T-helper 2 cell treated with Interferon-gamma antibody and Interleukin-4, amounts not matched to agents 5 μg/mL and 100 μg/mL, for 36 hours (primary cell): Measurements from ENCODE around the gene VAMP8.

Experiments used
- DNase-seq: peaks from one replicate; pipeline ENCODE4 v3.0.0; 2021; ENCODE audit warnings: low spot score
- H3K27ac Mint-ChIP-seq: one replicate; pipeline ENCODE4 v1.8.0; 2021; ENCODE audit warnings: mild to moderate bottlenecking, mixed read lengths
- H3K27me3 Mint-ChIP-seq: one replicate; pipeline ENCODE4 v1.8.0; 2021; ENCODE audit warnings: low read depth, mixed read lengths
- H3K36me3 Mint-ChIP-seq: one replicate; pipeline ENCODE4 v1.8.0; 2021; ENCODE audit warnings: low read depth, mixed read lengths
- H3K4me1 Mint-ChIP-seq: one replicate; pipeline ENCODE4 v1.8.0; 2021; ENCODE audit warnings: low read depth, mixed read lengths
- H3K4me3 Mint-ChIP-seq: one replicate; pipeline ENCODE4 v1.8.0; 2022; ENCODE audit warnings: mild to moderate bottlenecking, moderate library complexity, mixed read lengths
- H3K9me3 Mint-ChIP-seq: one replicate; pipeline ENCODE4 v1.8.0; 2021; ENCODE audit warnings: mixed read lengths

The VAMP8 gene

GRCh38 chr2:85579266-85579935 lies 2.0 kb downstream of the VAMP8 start:
- H3K4me3 Mint-ChIP-seq, result peak overlapping the region; percentile 96
- H3K27me3 Mint-ChIP-seq, result no peaks in the 10 kb centered on the region
- H3K36me3 Mint-ChIP-seq, result peaks cover 34% of the 10 kb centered on the region
- no peak for DNase-seq
- peaks cover 34% of the 10 kb centered on the region for H3K4me1 Mint-ChIP-seq
- no peaks in the 10 kb centered on the region for H3K9me3 Mint-ChIP-seq
- H3K27ac Mint-ChIP-seq, result peak overlapping the region; percentile 86

GRCh38 chr2:85580206-85580605 lies 2.8 kb downstream of the VAMP8 start:
- H3K36me3 Mint-ChIP-seq, result peaks cover 34% of the 10 kb centered on the region
- H3K9me3 Mint-ChIP-seq, result no peaks in the 10 kb centered on the region
- DNase-seq, result no peak
- H3K4me1 Mint-ChIP-seq, result peaks cover 38% of the 10 kb centered on the region
- H3K4me3 Mint-ChIP-seq, result peak overlapping the region; percentile 52
- H3K27ac Mint-ChIP-seq, result peak overlapping the region; percentile 55
- no peaks in the 10 kb centered on the region for H3K27me3 Mint-ChIP-seq

- Mint-ChIP-seq H3K4me3 (peak overlapping the region; percentile 36), H3K9me3 (no peaks in the 10 kb centered on the region), H3K4me1 (peaks cover 49% of the 10 kb centered on the region), H3K36me3 (peaks cover 34% of the 10 kb centered on the region), H3K27me3 (no peaks in the 10 kb centered on the region), H3K27ac (peak overlapping the region; percentile 74)
- no peak for DNase-seq
Observed at GRCh38 chr2:85582492-85582891, 5.1 kb downstream of the VAMP8 start.

- H3K4me3 Mint-ChIP-seq, result peak overlapping the region; percentile 81
- H3K36me3 Mint-ChIP-seq, result peaks cover 26% of the 10 kb centered on the region
- peaks cover 46% of the 10 kb centered on the region for H3K4me1 Mint-ChIP-seq
- no peaks in the 10 kb centered on the region for H3K9me3 Mint-ChIP-seq
- DNase-seq, result peak; percentile 40
- no peaks in the 10 kb centered on the region for H3K27me3 Mint-ChIP-seq
- peak overlapping the region; percentile 83 for H3K27ac Mint-ChIP-seq
Observed at GRCh38 chr2:85583667-85584353, 6.4 kb downstream of the VAMP8 start.

- Mint-ChIP-seq H3K4me3 (peak within 1 kb of the TSS; percentile 85), H3K27me3 (no peaks in the 10 kb centered on the region), H3K36me3 (peaks cover 24% of the 10 kb centered on the region), H3K27ac (peak within 1 kb of the TSS; percentile 85), H3K4me1 (peaks cover 41% of the 10 kb centered on the region), H3K9me3 (no peaks in the 10 kb centered on the region)
- no peak for DNase-seq
Observed at GRCh38 chr2:85584354-85584856, 7.0 kb downstream of the VAMP8 start, which contains the start of gene VAMP5. Gene VAMP5 (plus strand): TSS chr2:85584431. CDS start chr2:85584491, 60 bp downstream.

GRCh38 chr2:85584857-85585780 lies 7.7 kb downstream of the VAMP8 start:
- peaks cover 37% of the 10 kb centered on the region for H3K4me1 Mint-ChIP-seq
- H3K9me3 Mint-ChIP-seq, result no peaks in the 10 kb centered on the region
- peak overlapping the region; percentile 85 for H3K4me3 Mint-ChIP-seq
- peaks cover 21% of the 10 kb centered on the region for H3K36me3 Mint-ChIP-seq
- DNase-seq, result no peak
- H3K27me3 Mint-ChIP-seq, result no peaks in the 10 kb centered on the region
- peak overlapping the region; percentile 85 for H3K27ac Mint-ChIP-seq

- H3K27ac Mint-ChIP-seq, result peak overlapping the region; percentile 85
Observed at GRCh38 chr2:85585781-85586105, 8.4 kb downstream of the VAMP8 start.

GRCh38 chr2:85588236-85588635 lies 10.8 kb downstream of the VAMP8 start:
- no peak for DNase-seq
- Mint-ChIP-seq H3K4me3 (no peak overlapping the region), H3K27me3 (no peaks in the 10 kb centered on the region), H3K27ac (no peak overlapping the region), H3K36me3 (peaks cover 4% of the 10 kb centered on the region), H3K9me3 (no peaks in the 10 kb centered on the region), H3K4me1 (peaks cover 32% of the 10 kb centered on the region)

More at GRCh38 chr2:85585781-85586105, 8.4 kb downstream of the VAMP8 start:
- peak overlapping the region; percentile 85 for H3K4me3 Mint-ChIP-seq
- H3K27me3 Mint-ChIP-seq, result no peaks in the 10 kb centered on the region
- DNase-seq, result no peak
- peaks cover 18% of the 10 kb centered on the region for H3K36me3 Mint-ChIP-seq
- no peaks in the 10 kb centered on the region for H3K9me3 Mint-ChIP-seq
- peaks cover 34% of the 10 kb centered on the region for H3K4me1 Mint-ChIP-seq

GRCh38 chr2:85588645-85589044 lies 11.3 kb downstream of the VAMP8 start:
- H3K9me3 Mint-ChIP-seq, result no peaks in the 10 kb centered on the region
- no peaks in the 10 kb centered on the region for H3K27me3 Mint-ChIP-seq
- H3K27ac Mint-ChIP-seq, result no peak overlapping the region
- peaks cover under 1% of the 10 kb centered on the region for H3K36me3 Mint-ChIP-seq
- H3K4me1 Mint-ChIP-seq, result peaks cover 29% of the 10 kb centered on the region
- no peak for DNase-seq
- H3K4me3 Mint-ChIP-seq, result no peak overlapping the region

- Mint-ChIP-seq H3K27me3 (no peaks in the 10 kb centered on the region), H3K36me3 (no peaks in the 10 kb centered on the region), H3K27ac (no peak overlapping the region), H3K4me1 (peaks cover 29% of the 10 kb centered on the region), H3K9me3 (no peaks in the 10 kb centered on the region), H3K4me3 (no peak overlapping the region)
- DNase-seq, result no peak
Observed at GRCh38 chr2:85589181-85589580, 11.8 kb downstream of the VAMP8 start.

GRCh38 chr2:85589982-85590791 lies 12.8 kb downstream of the VAMP8 start:
- H3K27ac Mint-ChIP-seq, result no peak overlapping the region
- no peak overlapping the region for H3K4me3 Mint-ChIP-seq

GRCh38 chr2:85590950-85591349 lies 13.6 kb downstream of the VAMP8 start:
- peaks cover 4% of the 10 kb centered on the region for H3K36me3 Mint-ChIP-seq
- no peak for DNase-seq
- H3K4me3 Mint-ChIP-seq, result no peak overlapping the region
- no peak overlapping the region for H3K27ac Mint-ChIP-seq
- no peaks in the 10 kb centered on the region for H3K27me3 Mint-ChIP-seq
- H3K4me1 Mint-ChIP-seq, result peaks cover 29% of the 10 kb centered on the region
- no peaks in the 10 kb centered on the region for H3K9me3 Mint-ChIP-seq

More at GRCh38 chr2:85589982-85590791, 12.8 kb downstream of the VAMP8 start:
- H3K9me3 Mint-ChIP-seq, result no peaks in the 10 kb centered on the region
- DNase-seq, result no peak
- no peaks in the 10 kb centered on the region for H3K36me3 Mint-ChIP-seq
- no peaks in the 10 kb centered on the region for H3K27me3 Mint-ChIP-seq
- peaks cover 32% of the 10 kb centered on the region for H3K4me1 Mint-ChIP-seq

GRCh38 chr2:85591563-85591962 lies 14.2 kb downstream of the VAMP8 start:
- H3K36me3 Mint-ChIP-seq, result peaks cover 4% of the 10 kb centered on the region
- no peak for DNase-seq
- H3K27ac Mint-ChIP-seq, result no peak overlapping the region
- peaks cover 29% of the 10 kb centered on the region for H3K4me1 Mint-ChIP-seq
- H3K27me3 Mint-ChIP-seq, result no peaks in the 10 kb centered on the region
- no peak overlapping the region for H3K4me3 Mint-ChIP-seq
- H3K9me3 Mint-ChIP-seq, result no peaks in the 10 kb centered on the region
